C4-2B (cell line): ENCODE measurements around the gene MRTFB.

Source experiments
- H3K27ac ChIP-seq: fragments of 450-650 bp; 2 replicates; pipeline ENCODE4 v1.5.1; 2017
- ZFX ChIP-seq: fragments of 450-650 bp; IDR thresholded peaks from 2 replicates; pipeline ENCODE4 v1.6.1; 2017
- TF ChIP-seq, protein P1 (sequence below): fragments of 450-650 bp; conservative IDR thresholded peaks from 2 replicates; pipeline ENCODE4 v1.5.1; 2017; ENCODE audit warnings: mild to moderate bottlenecking

The MRTFB gene

GRCh38 chr16:14125708-14126107 is 54.6 kb downstream of the MRTFB start:
- H3K27ac ChIP-seq, result no peak overlapping the region
- TF ChIP-seq, protein P1, sequence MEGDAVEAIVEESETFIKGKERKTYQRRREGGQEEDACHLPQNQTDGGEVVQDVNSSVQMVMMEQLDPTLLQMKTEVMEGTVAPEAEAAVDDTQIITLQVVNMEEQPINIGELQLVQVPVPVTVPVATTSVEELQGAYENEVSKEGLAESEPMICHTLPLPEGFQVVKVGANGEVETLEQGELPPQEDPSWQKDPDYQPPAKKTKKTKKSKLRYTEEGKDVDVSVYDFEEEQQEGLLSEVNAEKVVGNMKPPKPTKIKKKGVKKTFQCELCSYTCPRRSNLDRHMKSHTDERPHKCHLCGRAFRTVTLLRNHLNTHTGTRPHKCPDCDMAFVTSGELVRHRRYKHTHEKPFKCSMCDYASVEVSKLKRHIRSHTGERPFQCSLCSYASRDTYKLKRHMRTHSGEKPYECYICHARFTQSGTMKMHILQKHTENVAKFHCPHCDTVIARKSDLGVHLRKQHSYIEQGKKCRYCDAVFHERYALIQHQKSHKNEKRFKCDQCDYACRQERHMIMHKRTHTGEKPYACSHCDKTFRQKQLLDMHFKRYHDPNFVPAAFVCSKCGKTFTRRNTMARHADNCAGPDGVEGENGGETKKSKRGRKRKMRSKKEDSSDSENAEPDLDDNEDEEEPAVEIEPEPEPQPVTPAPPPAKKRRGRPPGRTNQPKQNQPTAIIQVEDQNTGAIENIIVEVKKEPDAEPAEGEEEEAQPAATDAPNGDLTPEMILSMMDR, result no peak
- TF ChIP-seq ZFX, result no peak

- no peak for TF ChIP-seq ZFX
- TF ChIP-seq, protein P1, result no peak
Measured at GRCh38 chr16:14128097-14128496, 57.0 kb downstream of the MRTFB start.

GRCh38 chr16:14129502-14129901 is 58.4 kb downstream of the MRTFB start:
- TF ChIP-seq, protein P1, result no peak
- no peak for TF ChIP-seq ZFX
- no peak overlapping the region for H3K27ac ChIP-seq

More at GRCh38 chr16:14128097-14128496, 57.0 kb downstream of the MRTFB start:
- no peak overlapping the region for H3K27ac ChIP-seq

DNA sequence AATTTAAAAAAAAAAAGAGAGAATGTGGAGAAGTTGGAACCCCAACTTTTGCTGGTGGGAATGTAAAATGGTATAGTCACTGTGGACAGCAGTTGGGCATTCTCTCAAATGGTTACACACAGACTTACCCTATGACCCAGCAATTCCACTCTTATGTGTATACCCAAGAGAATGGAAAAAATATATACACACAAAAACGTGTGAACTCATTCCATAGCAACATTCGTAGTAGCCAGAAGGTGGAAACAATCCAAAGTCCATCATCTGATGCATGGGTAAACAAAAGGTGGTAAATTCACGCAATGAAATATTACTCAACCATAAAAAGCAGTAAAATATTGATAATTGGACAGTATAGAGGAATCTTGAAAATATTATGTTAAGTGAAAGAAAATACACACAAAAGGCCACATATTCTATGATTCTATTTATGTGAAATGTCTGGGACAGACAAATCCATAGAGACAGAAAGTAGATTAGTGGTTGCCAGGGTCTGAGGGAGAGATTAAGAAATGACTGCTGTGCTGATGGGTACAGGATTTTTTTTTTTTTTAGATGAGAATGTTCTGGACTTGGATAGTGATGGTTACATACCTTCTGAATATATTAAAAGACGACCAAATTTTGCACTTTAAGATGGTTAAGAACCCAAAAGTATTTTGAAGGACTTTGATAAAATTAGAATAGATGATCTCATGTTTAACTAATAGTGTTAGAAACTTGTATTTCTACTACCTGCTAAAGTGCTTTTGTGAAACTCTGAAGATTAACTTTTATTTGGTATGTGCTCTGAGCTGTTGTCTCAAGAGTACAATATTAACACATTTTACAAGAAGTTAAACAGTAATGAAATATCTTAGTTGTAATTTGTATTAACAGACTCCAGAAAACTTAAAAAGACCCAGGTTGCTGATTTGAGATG is 60.9 kb downstream of the MRTFB start:
- TF ChIP-seq, protein P1, result no peak
- no peak for TF ChIP-seq ZFX
- no peak overlapping the region for H3K27ac ChIP-seq

GRCh38 chr16:14132696-14133048 is 61.6 kb downstream of the MRTFB start:
- H3K27ac ChIP-seq, result no peak overlapping the region

GRCh38 chr16:14133907-14134306 is 62.8 kb downstream of the MRTFB start:
- TF ChIP-seq, protein P1, result no peak
- no peak for TF ChIP-seq ZFX
- H3K27ac ChIP-seq, result no peak overlapping the region

More at GRCh38 chr16:14132696-14133048, 61.6 kb downstream of the MRTFB start:
- TF ChIP-seq, protein P1, result no peak
- no peak for TF ChIP-seq ZFX

DNA sequence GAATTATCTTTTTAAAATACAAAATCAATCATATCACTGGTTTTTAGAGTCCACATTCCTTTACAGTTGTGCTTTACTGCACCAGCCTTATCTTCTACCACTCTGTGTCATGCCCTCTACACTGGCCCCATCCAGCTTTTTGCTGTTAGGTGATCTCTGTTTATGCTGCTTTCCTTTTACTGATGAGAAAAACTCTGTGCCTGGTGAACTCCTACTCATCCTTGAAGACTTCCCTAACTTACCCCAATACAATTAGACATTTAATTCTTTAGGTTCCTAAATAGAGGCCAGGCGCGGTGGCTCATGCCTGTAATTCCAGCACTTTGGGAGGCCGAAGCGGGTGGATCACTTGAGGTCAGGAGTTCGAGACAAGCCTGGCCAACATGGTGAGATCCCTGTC is 64.6 kb downstream of the MRTFB start:
- TF ChIP-seq ZFX, result no peak
- TF ChIP-seq, protein P1, result no peak
- no peak overlapping the region for H3K27ac ChIP-seq
